ENCODE measurements around the gene SUPT3H.
"Not testable (repeated sequence)": the region's sequence is repeated elsewhere in the genome, so short reads cannot be mapped to it uniquely, and the experiment has no call there.

The SUPT3H gene

GRCh38 chr6:45044510-45045252, 333.1 kb downstream of the SUPT3H start:
- DNase-seq: no peak

DNA sequence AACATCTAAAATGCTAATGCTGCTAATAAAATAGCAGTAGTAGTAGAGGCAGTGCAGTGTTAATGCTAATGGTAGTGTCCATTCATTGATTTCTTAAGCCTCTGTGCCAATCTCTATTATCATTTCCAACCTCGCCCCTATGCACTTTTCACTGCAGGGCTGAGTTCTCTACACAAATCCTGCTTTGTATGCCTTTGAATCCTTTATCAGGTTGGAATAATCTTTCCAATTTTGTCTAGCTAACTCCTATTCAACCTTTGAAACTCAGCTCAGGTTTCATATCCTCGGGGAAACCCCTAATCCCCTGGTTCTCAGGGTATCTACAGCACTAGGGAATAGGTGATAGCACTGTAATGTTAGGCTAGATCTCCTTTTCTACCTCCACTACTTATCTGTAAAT, 333.6 kb downstream of the SUPT3H start:
- DNase-seq: no peak

- DNase-seq: not testable (repeated sequence)
These were observed 335.1 kb downstream of the SUPT3H start for GRCh38 chr6:45042673-45043072.

DNA sequence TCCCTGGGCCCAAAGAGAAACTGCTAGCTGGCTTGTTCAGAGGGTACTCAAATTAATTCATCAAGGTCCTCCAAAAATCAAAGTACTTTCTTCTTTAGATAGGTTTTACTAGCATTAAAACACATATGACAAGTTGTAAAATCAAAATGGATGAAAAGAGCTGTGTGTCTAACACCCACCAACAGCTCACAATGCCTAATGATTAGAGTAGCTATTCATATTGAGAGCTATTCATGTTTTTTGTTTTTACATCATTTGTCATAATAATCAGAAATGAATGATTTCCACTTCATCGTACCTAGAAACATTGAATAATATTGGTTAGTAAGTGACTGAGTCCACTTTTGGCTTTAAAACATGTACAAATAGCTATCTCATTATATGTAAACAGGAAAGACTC, 339.5 kb downstream of the SUPT3H start:
- no peak for DNase-seq

DNA sequence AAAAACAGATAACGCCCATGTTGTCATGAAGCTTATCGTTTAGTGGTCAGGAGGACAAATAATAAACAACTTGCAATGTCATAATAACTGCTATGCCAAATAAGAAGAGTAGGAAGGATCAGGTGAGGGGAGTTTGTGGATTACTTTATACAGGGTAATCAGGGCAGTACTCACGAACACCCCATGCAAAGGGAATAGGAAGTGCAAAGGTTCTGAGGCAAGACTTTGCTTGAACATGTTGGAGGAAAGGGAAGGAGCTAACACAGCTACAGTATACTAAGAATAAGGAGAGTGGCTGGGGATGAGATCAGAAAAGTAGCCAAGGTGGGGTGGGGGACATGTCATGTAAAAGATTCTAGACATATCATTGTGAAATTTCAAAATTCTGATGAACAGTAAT, 341.6 kb downstream of the SUPT3H start:
- DNase-seq: no peak

DNA sequence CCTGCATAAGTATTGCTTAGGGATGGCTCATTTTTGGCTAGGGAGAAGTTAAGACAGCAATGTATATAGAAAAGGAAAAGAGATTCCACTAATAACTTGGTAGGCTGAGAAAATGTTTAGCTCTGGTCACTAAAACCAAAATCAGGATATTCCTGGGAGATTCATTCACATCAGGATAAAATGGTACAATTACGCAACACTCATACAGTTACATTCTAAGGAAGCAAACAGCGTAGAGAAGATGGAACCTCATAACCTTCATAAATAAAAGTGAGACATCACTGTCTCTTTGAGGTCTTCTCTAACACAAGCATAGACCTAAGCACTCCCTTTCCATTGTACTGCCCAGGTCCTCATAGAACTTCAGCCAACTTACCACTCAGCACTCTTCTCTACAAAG, 345.3 kb downstream of the SUPT3H start:
- DNase-seq: no peak

DNA sequence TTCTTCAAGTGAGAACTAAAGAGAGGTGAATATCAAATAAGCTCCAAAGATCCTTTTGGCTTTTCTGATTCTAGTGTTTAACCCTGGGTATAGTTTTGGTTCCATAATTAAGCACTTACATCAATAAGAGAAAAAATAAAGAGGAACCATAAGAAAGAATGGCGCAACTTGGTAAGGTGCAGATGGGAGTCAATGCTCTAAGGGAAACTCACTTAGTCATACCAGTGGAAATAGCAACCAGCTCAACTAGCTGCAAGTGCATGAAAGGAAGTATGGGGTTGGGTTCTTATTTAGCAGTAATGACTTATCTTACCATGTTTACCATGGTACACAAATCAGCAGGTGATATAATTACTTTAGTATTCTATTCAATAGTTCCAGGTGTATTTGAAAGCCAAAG, 346.1 kb downstream of the SUPT3H start:
- no peak for DNase-seq

DNA sequence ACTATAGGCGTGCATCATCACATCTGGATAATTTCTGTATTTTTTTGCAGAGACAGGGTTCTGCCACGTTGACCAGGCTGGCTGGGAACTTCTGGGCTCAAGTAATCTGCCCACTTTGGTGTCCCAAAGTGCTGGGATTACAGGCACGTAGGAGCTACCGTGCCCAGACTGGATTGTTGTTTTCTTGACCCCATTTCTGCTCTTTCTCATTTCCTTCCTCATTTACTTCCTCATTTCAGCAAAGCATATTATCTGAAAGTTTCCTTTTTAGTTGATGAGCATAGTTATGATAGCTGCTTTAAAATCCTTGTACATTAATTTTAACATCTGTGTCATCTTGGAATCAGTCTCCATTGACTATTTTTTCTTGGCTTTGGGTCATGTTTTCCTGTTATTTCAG, 350.6 kb downstream of the SUPT3H start:
- no peak for DNase-seq

GRCh38 chr6:45026003-45026516, 351.7 kb downstream of the SUPT3H start:
- no peak for DNase-seq

DNA sequence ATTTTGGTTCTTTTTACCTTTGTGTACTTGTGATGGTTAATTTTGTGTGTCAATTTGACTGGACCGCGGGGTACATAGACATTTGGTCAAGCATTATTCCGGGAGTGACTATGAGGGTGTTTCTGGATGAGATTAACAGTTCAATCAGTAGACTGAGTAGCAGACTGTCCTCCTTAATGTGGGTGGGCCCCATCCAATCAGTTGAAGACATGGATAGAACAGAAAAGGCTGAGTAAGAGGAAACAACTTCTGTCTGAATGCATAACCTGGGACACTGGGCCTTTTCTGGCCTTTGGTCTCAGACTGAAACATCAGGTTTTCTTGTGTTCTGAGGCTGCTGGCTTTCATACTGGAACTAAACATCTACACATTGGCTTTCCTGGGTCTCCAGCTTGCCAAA, 353.1 kb downstream of the SUPT3H start:
- no peak for DNase-seq

- no peak for DNase-seq
These were observed 356.1 kb downstream of the SUPT3H start for GRCh38 chr6:45021676-45022075.

- DNase-seq: no peak
These were observed 365.0 kb downstream of the SUPT3H start for GRCh38 chr6:45012687-45013086.

DNA sequence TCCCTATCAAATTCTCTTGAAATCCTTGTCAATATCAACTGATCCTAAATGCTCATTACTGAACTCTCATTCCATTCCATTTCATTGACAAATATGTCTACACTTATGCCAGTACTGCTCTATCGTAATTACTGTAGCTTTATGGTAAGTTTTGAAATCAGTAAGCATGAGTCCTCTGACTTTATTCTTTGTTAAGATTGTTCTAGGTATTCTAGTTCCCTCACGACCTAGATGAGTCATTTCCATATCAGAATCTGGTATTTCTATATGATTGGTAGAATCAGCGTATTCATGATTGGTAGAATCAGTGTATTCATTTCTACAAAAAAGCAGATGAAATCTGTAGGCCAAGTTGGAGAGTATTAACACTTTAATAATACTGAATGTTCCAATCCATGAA, 368.2 kb downstream of the SUPT3H start:
- DNase-seq: no peak

GRCh38 chr6:45006893-45007292, 370.8 kb downstream of the SUPT3H start:
- no peak for DNase-seq

GRCh38 chr6:45003961-45004360, 373.8 kb downstream of the SUPT3H start:
- DNase-seq: no peak

- DNase-seq: no peak
These were observed 374.3 kb downstream of the SUPT3H start for GRCh38 chr6:45003387-45003786.

- no peak for DNase-seq
These were observed 375.2 kb downstream of the SUPT3H start for GRCh38 chr6:45002390-45003105.

GRCh38 chr6:45001663-45002062, 376.1 kb downstream of the SUPT3H start:
- no peak for DNase-seq

DNA sequence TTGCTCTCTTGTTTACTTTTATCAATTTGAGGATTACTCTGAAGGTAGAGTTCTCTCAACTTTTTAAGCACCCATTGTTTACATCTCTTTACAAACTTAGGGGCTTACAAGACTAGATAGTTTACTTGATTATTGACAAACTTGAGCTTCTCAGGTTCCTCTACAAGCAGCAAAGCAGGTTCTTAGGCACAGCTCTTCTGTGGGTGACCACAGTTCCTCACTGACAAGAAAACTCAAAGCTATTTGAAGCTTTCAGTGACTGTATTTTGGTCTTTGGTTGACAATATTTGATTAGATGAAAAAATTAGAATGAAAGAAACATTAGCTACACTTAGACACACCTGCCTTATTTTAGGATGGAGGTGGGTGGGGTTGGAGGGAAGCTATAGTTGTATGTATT, 376.9 kb downstream of the SUPT3H start:
- DNase-seq: no peak

DNA sequence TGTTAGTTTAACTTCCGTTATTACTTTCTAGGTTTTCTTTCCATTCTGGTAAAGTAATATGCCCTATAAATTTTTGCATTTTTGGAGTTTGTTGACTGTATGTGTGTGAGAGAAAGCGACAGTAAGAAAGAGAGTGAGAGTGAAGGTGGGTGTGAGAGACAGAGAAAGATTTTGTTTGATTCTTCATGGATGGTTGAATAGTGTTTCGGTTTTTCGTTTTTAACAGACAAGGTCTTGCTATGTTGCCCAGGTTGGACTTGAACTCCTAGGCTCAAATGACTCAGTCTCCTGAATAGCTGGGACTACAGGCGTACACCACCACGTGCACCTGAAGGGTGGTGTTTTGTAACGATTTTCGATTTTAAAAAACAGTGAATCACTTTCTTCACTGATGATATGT, 378.7 kb downstream of the SUPT3H start:
- DNase-seq: no peak

GRCh38 chr6:44995486-44996132, 382.1 kb downstream of the SUPT3H start:
- no peak for DNase-seq

- no peak for DNase-seq
These were observed 388.3 kb downstream of the SUPT3H start for GRCh38 chr6:44989391-44989790.

DNA sequence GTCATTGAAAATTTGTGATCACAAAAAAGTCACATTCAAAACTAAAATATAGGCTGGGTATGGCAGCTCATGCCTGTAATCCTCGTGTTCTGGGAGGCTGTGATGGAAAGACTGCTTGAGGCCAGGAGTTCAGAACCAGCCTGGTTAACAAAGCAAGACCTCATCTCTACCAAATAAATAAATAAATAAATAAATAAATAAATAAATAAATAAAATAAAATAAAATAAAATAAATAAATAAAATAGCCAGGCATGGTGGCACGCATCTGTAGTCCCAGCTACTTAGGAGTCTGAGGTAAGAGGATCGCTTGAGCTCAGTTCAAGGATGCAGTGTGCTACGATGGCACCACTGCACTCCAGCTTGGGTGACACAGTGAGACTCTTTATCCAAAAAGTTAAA, 392.7 kb downstream of the SUPT3H start:
- DNase-seq: no peak
